GM12878 (cell line): ENCODE measurements around the gene DENND1A. TPM values are rescaled to one million over a fixed set of nuclear protein-coding genes. Genes with fewer than 3 reads are reported as not detected.

ENCODE experiments used
- ATAC-seq: fragments of 200-7000 bp; cut with Tn5 transposase; 3 replicates; pipeline ENCODE4 v1.9.1; 2020; ENCODE audit warnings: mild to moderate bottlenecking, moderate library complexity
- BruUV-seq: library from RNA; stranded (reverse); fragments of 400-500 nt; replicated peaks from 2 replicates; lab custom pipeline; 2021; lab: Mats Ljungman, UMichigan
- CTCF ChIA-PET: fragments of 300-600 bp; sonication (Branson Sonifier 250); formaldehyde crosslinking; extraction: SDS; loops from one replicate; lab custom pipeline; 2021; ENCODE audit warnings: inconsistent platforms; lab: Yijun Ruan, JAX
- POLR2A ChIA-PET: fragments of 350-600 bp; formaldehyde crosslinking; extraction: SDS; loops from one replicate; lab custom pipeline; 2021; ENCODE audit warnings: inconsistent platforms; lab: Charles Lee
- RAD21 ChIA-PET: fragments of 300-600 bp; sonication (Branson Sonifier 250); formaldehyde crosslinking; loops from one replicate; lab custom pipeline; 2023; ENCODE audit warnings: antibody characterized with exemption; ENCODE audit not compliant: unreplicated experiment; lab: Charles Lee
- SMC1A ChIA-PET: fragments of 300-600 bp; sonication (Branson Sonifier 250); formaldehyde crosslinking; loops from one replicate; lab custom pipeline; 2023; ENCODE audit not compliant: unreplicated experiment, uncharacterized antibody; lab: Charles Lee
- DNase-seq: peaks from one replicate; pipeline ENCODE4 v3.0.0-alpha.2; 2011; ENCODE audit warnings: low read depth, low spot score
- FAIRE-seq: peaks from 3 replicates; lab custom pipeline; 2011; peaks lifted over from hg19 to GRCh38; lab: Jason Lieb, UNC
- H2AFZ ChIP-seq: 2 replicates; pipeline ENCODE4 v1.6.0; 2011; ENCODE audit warnings: low read depth, low read length, control low read depth; ENCODE audit not compliant: control insufficient read depth
- H3K27ac ChIP-seq: 2 replicates; pipeline ENCODE4 v1.5.1; 2011; ENCODE audit warnings: control low read depth; ENCODE audit not compliant: control insufficient read depth, insufficient read depth
- H3K27me3 ChIP-seq, 2 experiments: replicated peaks in 1 of 2; 2 replicates each; pipeline versions ENCODE4 v1.6.0 to v1.6.1; 2011; ENCODE audit warnings: low read length in 1 of 2; ENCODE audit not compliant: control insufficient read depth in 2 of 2, insufficient read depth in 2 of 2
- H3K36me3 ChIP-seq, 2 experiments: 2 replicates each; pipeline ENCODE4 v1.5.1; 2011; ENCODE audit warnings: low read length in 1 of 2; ENCODE audit not compliant: control insufficient read depth in 2 of 2, insufficient read depth in 2 of 2
- H3K4me1 ChIP-seq: 2 replicates; pipeline ENCODE4 v1.6.1; 2011; ENCODE audit warnings: mild to moderate bottlenecking, low read length, moderate library complexity, mixed read lengths; ENCODE audit not compliant: control insufficient read depth, insufficient read depth
- H3K4me2 ChIP-seq: 2 replicates; pipeline ENCODE4 v1.6.0; 2011; ENCODE audit warnings: control low read depth; ENCODE audit not compliant: control insufficient read depth, insufficient read depth
- H3K4me3 ChIP-seq: fragments of 200-600 bp; sonication (generic); 2 replicates; pipeline ENCODE4 v1.5.1; 2016
- H3K79me2 ChIP-seq: 2 replicates; pipeline ENCODE4 v1.6.0; 2011; ENCODE audit warnings: low read length; ENCODE audit not compliant: control insufficient read depth, insufficient read depth
- H3K9ac ChIP-seq: 2 replicates; pipeline ENCODE4 v1.8.0; 2011; ENCODE audit warnings: low read length, control low read depth, mixed read lengths; ENCODE audit not compliant: control insufficient read depth, insufficient read depth
- H3K9me3 ChIP-seq: replicated peaks from 3 replicates; pipeline ENCODE4 v1.5.1; 2011; ENCODE audit warnings: mild to moderate bottlenecking, low read length; ENCODE audit not compliant: control insufficient read depth, insufficient read depth
- H4K20me1 ChIP-seq: 2 replicates; pipeline ENCODE4 v1.6.0; 2011; ENCODE audit not compliant: control insufficient read depth, insufficient read depth
- BRCA1 ChIP-seq: IDR thresholded peaks from 2 replicates; pipeline ENCODE4 v1.6.1; 2011; ENCODE audit warnings: low read depth, low read length, improper control_type of control experiment
- CBFB ChIP-seq: IDR thresholded peaks from 2 replicates; pipeline ENCODE4 v1.6.1; 2016; ENCODE audit warnings: antibody characterized with exemption, low read depth
- CEBPB ChIP-seq, 2 experiments: fragments of 150-350 bp in 1 of 2; IDR thresholded peaks; 2 replicates each; pipeline ENCODE4 v1.6.1; 2012 to 2014; ENCODE audit warnings: low read depth in 2 of 2, low read length in 2 of 2, borderline replicate concordance in 1 of 2, inconsistent platforms in 1 of 2
- ESRRA ChIP-seq: IDR thresholded peaks from 2 replicates; pipeline ENCODE4 v1.6.1; 2012; ENCODE audit warnings: mild to moderate bottlenecking, low read length, improper control_type of control experiment
- MTA3 ChIP-seq: IDR thresholded peaks from 2 replicates; pipeline ENCODE4 v1.6.1; 2012; ENCODE audit warnings: low read length, inconsistent platforms, borderline replicate concordance
- RB1 ChIP-seq: fragments of 450-650 bp; formaldehyde crosslinking; IDR thresholded peaks from 2 replicates; pipeline ENCODE4 v1.6.1; 2017; ENCODE audit warnings: mild to moderate bottlenecking, borderline replicate concordance
- SIN3A ChIP-seq: IDR thresholded peaks from 2 replicates; pipeline ENCODE4 v1.6.1; 2012; ENCODE audit warnings: low read depth, low read length, improper control_type of control experiment
- ZNF622 ChIP-seq: fragments of 450-650 bp; IDR thresholded peaks from 2 replicates; pipeline ENCODE4 v1.6.1; 2017; ENCODE audit warnings: mild to moderate bottlenecking, inconsistent platforms
- WGBS: methylation state at CpG from one replicate; pipeline ENCODE4 v1.1.6; 2016; ENCODE audit warnings: low lambda C conversion rate; ENCODE audit not compliant: insufficient replicate concordance, insufficient coverage; ENCODE audit errors: missing lambda C conversion rate; 5-methylcytosine and 5-hydroxymethylcytosine counted together
- in situ Hi-C: fragments of 300-500 bp; cut with MboI; formaldehyde crosslinking; loops from 9 replicates; pipeline ENCODE4 v1.14.3; 2018; ENCODE audit warnings: mixed read lengths
- intact Hi-C: fragments of 100-400 bp; cut with micrococcal nuclease; formaldehyde crosslinking; loops from one replicate; pipeline ENCODE4 v1.14.2; 2022; ENCODE audit not compliant: unreplicated experiment
- polyA plus RNA-seq, 11 experiments: library from polyadenylated mRNA; depleted of rRNA in 4 of 11; unstranded in 6 of 11; stranded (reverse) in 5 of 11; fragments of >200 nt; fragmentation: Nextera tagmentation in 4 of 11; fragmentation: Illumina TruSeq in 1 of 11; extraction: Ambion mirVana in 4 of 11; extraction: Trizol in 1 of 11; gene quantifications; 1 replicate in 1 of 11; 2 replicates in 10 of 11; pipeline versions ENCODE4 v1.2.1 to v1.2.3, GENCODE V29; 2011 to 2016; ENCODE audit warnings: inconsistent platforms in 2 of 11, missing spikeins in 2 of 11, low read depth in 1 of 11
- total RNA-seq, 4 experiments: library from RNA; depleted of rRNA in 3 of 4; stranded (reverse); fragments of >200 nt in 3 of 4; fragmentation: Illumina TruSeq in 1 of 4; extraction: Trizol in 1 of 4; gene quantifications; 2 replicates each; pipeline versions ENCODE4 v1.2.1 to v1.2.3, GENCODE V29; 2013 to 2021
- TF ChIP-seq, protein P1 (sequence below): fragments of 450-650 bp; IDR thresholded peaks from 2 replicates; pipeline ENCODE4 v1.6.1; 2017; ENCODE audit warnings: antibody characterized with exemption, mild to moderate bottlenecking, moderate library complexity
- TF ChIP-seq, protein P2 (sequence below): fragments of 450-650 bp; IDR thresholded peaks from 2 replicates; pipeline ENCODE4 v1.6.1; 2016; ENCODE audit warnings: mild to moderate bottlenecking, moderate library complexity, borderline replicate concordance
- TF ChIP-seq, protein P3 (sequence below): fragments of 450-650 bp; IDR thresholded peaks from 2 replicates; pipeline ENCODE4 v1.6.1; 2017; ENCODE audit warnings: mild to moderate bottlenecking, low read depth, inconsistent platforms; ENCODE audit not compliant: poor library complexity, severe bottlenecking

The DENND1A gene
- total and polyA plus RNA-seq, 10 of the 15 experiments (the other 5 are each of a cell fraction or from before 2014, with no cell fraction given), result 14.1 to 48.6 (median 35.2) TPM

DNA sequence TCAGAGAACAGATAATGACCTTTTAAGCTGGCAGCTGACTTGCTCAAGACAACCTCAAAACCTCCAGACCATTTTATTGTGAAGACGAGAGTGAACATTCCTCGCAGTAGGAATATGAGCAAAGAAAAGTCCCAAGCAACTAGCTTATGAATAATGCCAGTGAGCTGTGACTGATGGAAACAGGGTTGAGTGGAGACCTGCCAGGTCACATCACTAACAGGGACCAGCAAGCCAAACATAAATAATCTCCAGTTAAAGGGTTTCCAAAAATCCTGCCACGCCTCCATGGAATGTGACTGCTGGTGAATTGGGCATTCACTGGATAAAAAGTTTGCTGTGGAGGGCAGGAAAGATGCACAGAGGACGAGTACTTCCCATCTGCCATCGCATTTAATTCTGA is 388.5 kb downstream of the DENND1A start (continued):
- TF ChIP-seq RB1, result no peak

DNA sequence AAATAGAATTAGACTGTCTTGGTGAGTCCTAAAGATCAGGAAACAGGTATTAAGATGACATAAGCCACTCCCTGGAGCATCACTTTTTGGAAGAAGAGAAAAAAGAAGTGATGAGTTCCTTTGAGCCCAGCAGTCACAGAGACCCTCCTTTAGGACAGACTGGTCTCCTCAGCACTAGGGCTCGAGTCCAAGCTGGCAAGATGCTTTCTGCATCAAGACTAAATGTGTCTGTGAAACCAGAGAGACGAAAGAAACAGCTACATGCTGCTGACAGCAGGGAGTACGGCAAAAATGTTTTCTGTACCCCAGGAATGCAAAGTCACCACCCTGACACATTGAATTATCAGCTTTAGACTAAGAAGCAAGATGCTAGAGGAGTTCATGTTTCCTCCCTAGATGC is 389.5 kb downstream of the DENND1A start:
- no peak for DNase-seq
- no peak overlapping the region for H3K4me2 ChIP-seq
- BruUV-seq, result no TSS peak
- POLR2A ChIA-PET, result interaction anchor here (0.6 kb wide), 1 partner anchor 505 kb away, joined by 3 read pairs; no protein-coding TSS in a partner anchor
- H4K20me1 ChIP-seq, result no peaks in the 10 kb centered on the region
- H3K4me3 ChIP-seq, result no peak overlapping the region
- 67% methylated on average over 3 of the region's 3 CpGs for WGBS
- H3K36me3 ChIP-seq, result no peaks in the 10 kb centered on the region; a peak in 1 of 4 replicates
- TF ChIP-seq, protein P1, sequence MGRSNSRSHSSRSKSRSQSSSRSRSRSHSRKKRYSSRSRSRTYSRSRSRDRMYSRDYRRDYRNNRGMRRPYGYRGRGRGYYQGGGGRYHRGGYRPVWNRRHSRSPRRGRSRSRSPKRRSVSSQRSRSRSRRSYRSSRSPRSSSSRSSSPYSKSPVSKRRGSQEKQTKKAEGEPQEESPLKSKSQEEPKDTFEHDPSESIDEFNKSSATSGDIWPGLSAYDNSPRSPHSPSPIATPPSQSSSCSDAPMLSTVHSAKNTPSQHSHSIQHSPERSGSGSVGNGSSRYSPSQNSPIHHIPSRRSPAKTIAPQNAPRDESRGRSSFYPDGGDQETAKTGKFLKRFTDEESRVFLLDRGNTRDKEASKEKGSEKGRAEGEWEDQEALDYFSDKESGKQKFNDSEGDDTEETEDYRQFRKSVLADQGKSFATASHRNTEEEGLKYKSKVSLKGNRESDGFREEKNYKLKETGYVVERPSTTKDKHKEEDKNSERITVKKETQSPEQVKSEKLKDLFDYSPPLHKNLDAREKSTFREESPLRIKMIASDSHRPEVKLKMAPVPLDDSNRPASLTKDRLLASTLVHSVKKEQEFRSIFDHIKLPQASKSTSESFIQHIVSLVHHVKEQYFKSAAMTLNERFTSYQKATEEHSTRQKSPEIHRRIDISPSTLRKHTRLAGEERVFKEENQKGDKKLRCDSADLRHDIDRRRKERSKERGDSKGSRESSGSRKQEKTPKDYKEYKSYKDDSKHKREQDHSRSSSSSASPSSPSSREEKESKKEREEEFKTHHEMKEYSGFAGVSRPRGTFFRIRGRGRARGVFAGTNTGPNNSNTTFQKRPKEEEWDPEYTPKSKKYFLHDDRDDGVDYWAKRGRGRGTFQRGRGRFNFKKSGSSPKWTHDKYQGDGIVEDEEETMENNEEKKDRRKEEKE, result no peak
- TF ChIP-seq BRCA1 (no peak), CEBPB (IDR thresholded peaks at IDR 0.05; ENCODE audit: borderline replicate concordance in 1 of 2, low read depth in 2 of 2, low read length in 2 of 2) (no peak), ZNF622 (no peak), CBFB (no peak), SIN3A (no peak), ESRRA (no peak), MTA3 (no peak)
- TF ChIP-seq, protein P2, sequence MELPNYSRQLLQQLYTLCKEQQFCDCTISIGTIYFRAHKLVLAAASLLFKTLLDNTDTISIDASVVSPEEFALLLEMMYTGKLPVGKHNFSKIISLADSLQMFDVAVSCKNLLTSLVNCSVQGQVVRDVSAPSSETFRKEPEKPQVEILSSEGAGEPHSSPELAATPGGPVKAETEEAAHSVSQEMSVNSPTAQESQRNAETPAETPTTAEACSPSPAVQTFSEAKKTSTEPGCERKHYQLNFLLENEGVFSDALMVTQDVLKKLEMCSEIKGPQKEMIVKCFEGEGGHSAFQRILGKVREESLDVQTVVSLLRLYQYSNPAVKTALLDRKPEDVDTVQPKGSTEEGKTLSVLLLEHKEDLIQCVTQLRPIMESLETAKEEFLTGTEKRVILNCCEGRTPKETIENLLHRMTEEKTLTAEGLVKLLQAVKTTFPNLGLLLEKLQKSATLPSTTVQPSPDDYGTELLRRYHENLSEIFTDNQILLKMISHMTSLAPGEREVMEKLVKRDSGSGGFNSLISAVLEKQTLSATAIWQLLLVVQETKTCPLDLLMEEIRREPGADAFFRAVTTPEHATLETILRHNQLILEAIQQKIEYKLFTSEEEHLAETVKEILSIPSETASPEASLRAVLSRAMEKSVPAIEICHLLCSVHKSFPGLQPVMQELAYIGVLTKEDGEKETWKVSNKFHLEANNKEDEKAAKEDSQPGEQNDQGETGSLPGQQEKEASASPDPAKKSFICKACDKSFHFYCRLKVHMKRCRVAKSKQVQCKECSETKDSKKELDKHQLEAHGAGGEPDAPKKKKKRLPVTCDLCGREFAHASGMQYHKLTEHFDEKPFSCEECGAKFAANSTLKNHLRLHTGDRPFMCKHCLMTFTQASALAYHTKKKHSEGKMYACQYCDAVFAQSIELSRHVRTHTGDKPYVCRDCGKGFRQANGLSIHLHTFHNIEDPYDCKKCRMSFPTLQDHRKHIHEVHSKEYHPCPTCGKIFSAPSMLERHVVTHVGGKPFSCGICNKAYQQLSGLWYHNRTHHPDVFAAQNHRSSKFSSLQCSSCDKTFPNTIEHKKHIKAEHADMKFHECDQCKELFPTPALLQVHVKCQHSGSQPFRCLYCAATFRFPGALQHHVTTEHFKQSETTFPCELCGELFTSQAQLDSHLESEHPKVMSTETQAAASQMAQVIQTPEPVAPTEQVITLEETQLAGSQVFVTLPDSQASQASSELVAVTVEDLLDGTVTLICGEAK, result no peak
- TF ChIP-seq, protein P3, sequence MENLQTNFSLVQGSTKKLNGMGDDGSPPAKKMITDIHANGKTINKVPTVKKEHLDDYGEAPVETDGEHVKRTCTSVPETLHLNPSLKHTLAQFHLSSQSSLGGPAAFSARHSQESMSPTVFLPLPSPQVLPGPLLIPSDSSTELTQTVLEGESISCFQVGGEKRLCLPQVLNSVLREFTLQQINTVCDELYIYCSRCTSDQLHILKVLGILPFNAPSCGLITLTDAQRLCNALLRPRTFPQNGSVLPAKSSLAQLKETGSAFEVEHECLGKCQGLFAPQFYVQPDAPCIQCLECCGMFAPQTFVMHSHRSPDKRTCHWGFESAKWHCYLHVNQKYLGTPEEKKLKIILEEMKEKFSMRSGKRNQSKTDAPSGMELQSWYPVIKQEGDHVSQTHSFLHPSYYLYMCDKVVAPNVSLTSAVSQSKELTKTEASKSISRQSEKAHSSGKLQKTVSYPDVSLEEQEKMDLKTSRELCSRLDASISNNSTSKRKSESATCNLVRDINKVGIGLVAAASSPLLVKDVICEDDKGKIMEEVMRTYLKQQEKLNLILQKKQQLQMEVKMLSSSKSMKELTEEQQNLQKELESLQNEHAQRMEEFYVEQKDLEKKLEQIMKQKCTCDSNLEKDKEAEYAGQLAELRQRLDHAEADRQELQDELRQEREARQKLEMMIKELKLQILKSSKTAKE, result no peak
- H3K9ac ChIP-seq, result no peak overlapping the region
- peaks cover 11% of the 10 kb centered on the region for H3K4me1 ChIP-seq
- no peak for ATAC-seq
- no peak for FAIRE-seq
- CTCF ChIA-PET, result interaction anchor here (0.7 to 8.8 kb wide), 7 partner anchors 12 to 940 kb away, joined by 3 to 124 read pairs (median 4); no protein-coding TSS in a partner anchor
- no peak overlapping the region for H2AFZ ChIP-seq
- intact Hi-C loops, result loop anchor here (5.0 to 10.0 kb wide), 3 partner anchors 204 to 422 kb away; no protein-coding TSS in a partner anchor
- H3K79me2 ChIP-seq, result no peaks in the 10 kb centered on the region
- RAD21 ChIA-PET, result interaction anchor here (1.0 to 1.1 kb wide), 2 partner anchors 113 to 465 kb away, joined by 3 read pairs; no protein-coding TSS in a partner anchor
- no peaks in the 10 kb centered on the region for H3K9me3 ChIP-seq
- in situ Hi-C loops, result no loop called here
- SMC1A ChIA-PET, result interaction anchor here (0.5 to 5.9 kb wide), 3 partner anchors 23 to 500 kb away, joined by 3 to 68 read pairs (median 5); no protein-coding TSS in a partner anchor
- H3K27me3 ChIP-seq, result no peaks in the 10 kb centered on the region
- H3K27ac ChIP-seq, result no peak overlapping the region
